ENCODE data around the gene NGEF.
"Not testable (repeated sequence)": the region's sequence is repeated elsewhere in the genome, so short reads cannot be mapped to it uniquely, and the experiment has no call there.

The NGEF gene

GRCh38 chr2:233022561-233022960, 9.5 kb upstream of the NGEF start:
- no peak for DNase-seq

GRCh38 chr2:233021771-233022170, 8.7 kb upstream of the NGEF start:
- no peak for DNase-seq

DNA sequence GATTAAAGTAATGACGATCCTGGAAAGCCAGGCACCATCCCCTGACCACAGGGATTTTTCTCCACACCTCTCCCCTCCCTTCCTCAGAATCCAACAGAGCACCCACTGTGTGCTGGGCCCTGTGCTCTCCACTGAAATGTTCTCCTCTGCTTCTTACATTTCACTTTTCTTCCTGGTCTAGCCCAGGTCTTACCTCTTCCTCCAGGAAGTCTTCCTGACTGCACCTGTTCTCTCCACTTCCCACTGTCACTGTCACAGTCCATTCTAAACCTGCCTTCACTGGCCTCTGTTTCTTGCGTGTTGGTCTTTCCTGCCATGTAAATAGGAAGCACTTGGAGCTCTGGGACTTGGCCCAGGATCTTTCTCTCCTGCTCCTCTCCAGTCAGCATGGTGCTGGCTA, 7.4 kb upstream of the NGEF start:
- no peak for DNase-seq

DNA sequence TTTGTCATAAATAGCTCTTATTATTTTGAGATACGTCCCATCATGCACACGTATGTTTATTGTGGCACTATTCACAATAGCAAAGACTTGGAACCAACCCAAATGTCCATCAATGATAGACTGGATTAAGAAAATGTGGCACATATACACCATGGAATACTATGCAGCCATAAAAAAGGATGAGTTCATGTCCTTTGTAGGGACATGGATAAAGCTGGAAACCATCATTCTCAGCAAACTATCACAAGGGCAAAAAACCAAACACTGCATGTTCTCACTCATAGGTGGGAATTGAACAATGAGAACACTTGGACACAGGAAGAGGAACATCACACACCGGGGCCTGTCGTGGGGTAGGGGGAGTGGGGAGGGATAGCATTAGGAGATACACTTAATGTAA, 6.6 kb upstream of the NGEF start:
- not testable (repeated sequence) for DNase-seq

DNA sequence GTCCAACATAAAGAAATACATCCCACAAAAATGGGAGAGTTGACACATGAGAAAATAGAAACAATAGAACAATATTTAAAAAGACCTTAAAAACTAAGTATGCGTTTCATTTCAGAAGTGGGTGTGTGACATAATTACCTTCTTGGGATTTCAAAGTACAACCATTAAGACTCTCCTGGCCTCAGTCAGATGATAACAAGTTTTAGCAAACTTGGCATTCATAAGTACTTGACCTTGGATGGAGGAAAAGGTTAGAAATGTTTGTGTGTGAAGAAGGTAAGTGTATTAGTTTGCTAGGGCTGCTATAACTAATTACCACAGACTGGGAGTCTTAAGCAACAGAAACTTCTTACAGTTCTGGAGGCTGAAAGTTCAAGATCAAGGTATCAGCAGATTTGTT, 4.9 kb upstream of the NGEF start:
- no peak for DNase-seq

GRCh38 chr2:233015019-233015645, 2.1 kb upstream of the NGEF start:
- DNase-seq, result no peak

DNA sequence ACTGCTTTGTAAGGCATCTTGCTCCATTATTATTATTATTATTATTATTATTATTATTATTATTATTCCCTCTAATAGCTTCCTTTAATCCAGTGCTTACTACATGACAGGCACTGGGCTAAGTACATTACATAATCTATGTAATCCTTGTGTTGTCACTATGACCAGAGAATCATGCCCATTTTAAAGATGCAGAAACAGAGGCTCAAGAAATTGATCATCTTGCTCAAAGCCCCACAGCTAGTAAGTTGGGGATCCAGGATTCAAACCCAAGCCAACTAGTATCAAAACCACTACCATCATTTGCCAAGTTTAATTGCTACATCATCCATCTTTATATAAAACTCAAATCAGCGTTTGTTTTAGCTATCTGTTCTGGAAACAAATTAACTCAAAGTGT, 594 bp upstream of the NGEF start:
- DNase-seq, result no peak

- DNase-seq, result no peak
Observed at GRCh38 chr2:233012301-233012971, 620 bp downstream of the NGEF start.

- no peak for DNase-seq
Observed at GRCh38 chr2:233011702-233012131, 1.3 kb downstream of the NGEF start.

GRCh38 chr2:233011268-233011650, 1.8 kb downstream of the NGEF start:
- DNase-seq, result no peak

- no peak for DNase-seq
Observed at GRCh38 chr2:233010569-233011267, 2.3 kb downstream of the NGEF start.

DNA sequence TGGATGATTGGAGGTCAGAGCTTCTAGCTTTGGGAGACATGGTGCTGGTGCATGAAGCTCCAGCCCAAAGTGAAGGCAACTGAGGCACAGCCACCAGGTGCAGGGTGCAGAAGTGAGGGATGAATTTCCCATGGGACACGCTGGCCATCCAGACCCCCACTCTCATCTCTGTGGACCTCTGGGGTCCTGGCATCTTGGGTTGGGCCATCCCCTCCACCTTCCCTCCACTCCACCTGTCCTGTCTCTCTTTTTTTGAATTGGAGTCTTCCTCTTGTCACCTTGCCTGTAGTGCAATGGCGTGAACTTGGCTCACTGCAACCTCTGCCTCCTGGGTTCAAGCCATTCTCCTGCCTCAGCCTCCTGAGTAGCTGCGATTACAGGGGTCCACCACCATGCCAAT, 3.4 kb downstream of the NGEF start:
- no peak for DNase-seq

GRCh38 chr2:233007739-233008138, 5.3 kb downstream of the NGEF start:
- DNase-seq, result no peak

- no peak for DNase-seq
Observed at GRCh38 chr2:233007270-233007669, 5.8 kb downstream of the NGEF start.

DNA sequence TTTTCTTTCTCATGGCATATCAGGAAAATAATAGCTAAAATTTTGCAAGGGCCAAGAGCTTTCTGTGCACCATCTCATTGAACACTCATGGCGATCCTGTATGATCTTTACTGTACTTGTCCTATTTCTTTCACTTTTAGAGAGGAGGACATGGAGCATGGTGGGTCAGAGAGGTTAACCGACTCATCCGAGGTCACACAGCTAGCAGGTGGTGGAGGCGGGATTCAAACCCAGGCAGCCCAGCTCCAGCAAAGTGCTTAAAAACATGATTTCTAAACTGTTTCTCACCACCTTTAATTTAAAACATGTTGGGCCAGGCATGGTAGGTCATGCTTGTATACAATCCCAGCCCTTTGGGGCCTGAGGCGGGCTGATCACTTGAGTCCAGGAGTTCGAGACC, 6.4 kb downstream of the NGEF start:
- no peak for DNase-seq

- no peak for DNase-seq
Observed at GRCh38 chr2:233005096-233005495, 8.0 kb downstream of the NGEF start.

DNA sequence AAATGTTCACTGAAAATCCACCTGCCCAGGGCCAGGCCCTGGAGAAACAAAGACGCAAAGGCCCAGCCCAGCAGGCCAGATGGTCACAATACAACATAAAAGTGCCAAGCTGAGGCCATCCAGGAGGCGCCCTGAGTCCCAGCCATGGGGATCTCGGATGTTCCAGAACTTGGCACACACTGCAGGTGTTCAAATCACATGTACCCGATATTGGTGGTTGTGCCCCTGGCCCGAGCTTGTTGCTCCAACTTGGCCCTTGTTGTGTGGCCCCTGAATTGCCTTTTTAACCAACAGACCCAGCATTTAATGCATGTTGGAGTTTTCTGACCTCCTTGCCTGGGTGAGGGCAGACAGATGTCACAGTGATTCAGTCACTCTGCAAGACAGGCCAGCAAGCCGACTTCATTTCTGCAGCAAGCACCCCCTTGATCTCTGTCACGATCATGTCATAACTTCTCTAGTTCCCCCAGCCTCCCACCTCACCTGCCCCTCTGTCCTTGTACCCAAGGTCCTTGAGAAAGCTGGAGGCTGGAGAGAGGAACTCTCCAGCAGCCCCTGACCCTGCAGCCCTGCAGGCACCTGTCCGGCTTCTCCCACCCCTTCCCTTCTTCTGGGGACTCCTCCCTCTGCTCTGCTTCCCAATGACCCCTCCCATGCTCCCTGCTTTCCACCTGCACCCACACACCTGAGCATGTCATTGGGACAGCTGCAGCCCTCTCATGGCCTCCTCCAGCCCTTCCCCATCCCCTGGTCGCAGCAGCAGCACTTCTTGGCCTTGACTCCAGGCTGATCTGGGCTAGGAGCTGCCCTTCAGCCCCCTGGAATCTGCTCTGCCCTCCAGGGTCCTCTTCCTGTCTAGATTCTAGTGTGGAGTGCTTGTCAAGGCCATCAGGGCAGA, 9.1 kb downstream of the NGEF start:
- no peak for DNase-seq

- no peak for DNase-seq
Observed at GRCh38 chr2:233002829-233003657, 10.0 kb downstream of the NGEF start.

DNA sequence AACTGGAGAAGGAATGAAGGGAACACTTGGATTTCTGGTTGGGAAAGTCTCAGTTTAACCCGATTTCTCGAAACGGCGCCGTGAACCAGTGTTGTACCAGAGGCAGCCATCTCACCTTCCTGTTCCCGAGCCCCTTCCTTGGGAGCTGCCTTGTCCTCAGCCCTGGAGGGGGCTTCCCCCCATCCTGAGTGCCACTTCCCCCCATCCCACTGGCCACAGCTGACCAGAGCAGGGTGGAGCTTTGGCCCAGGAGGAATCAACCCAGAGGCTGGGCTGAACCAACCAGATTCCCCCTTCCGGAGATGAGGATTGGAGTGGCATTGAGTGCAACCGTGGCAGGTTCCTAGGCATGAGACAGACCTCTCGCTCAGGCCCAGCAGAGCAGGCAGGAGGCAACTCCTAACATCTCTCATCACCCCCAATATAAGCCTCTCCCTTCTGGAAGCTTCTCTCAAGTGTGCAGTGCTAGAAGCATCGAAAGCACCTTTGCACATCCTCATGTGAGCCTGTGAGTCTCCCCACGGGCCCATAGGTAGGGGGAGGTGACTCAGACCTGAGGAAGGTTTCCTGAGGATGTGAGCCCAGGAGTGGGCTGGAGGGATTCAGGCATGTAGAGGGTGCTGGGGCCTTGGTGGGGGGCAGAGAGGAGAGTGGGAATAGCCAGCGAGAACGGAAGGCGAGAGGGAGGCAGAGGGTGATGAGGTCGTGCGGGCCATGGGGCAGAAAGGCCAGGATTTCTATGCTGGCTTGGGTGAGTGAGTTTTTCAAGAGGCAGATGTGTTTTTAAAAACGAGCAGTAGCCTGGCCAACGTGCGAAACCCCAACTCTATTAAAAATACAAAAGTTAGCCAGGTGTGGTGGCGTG, 11.9 kb downstream of the NGEF start:
- no peak for DNase-seq

DNA sequence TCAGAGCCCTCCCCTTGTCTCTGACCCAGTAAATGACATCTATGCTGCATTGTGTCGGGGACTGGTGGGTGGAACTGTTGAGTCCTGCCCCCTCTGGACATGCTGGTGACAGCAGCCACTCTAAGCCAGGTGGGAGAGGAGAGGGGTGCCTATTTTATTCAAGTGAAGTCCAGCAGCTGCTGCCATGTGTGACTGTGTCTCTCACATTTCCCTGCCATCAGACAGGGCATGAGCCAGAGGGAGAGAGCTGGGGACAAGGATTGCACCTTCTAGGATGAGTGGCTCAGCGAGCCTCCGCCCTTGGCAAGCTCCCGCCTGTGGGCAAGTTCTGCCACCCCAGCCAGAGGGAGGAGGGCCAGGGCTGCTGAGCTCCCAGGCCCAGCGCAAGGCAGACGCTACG, 13.7 kb downstream of the NGEF start:
- DNase-seq, result no peak

GRCh38 chr2:232998666-232998985, 14.4 kb downstream of the NGEF start:
- no peak for DNase-seq

Data from CD4-positive, alpha-beta T cell treated with Interleukin-17A for 1 hour (primary cell).